NCI-H146 treated with DMSO at 0.1 percent for 48 hours (cell line): ENCODE data around the gene AQP6.
"Not testable (repeated sequence)": the region's sequence is repeated elsewhere in the genome, so short reads cannot be mapped to it uniquely, and the experiment has no call there.

Source experiments
- DNase-seq: peaks from one replicate; lab custom pipeline; 2025; ENCODE audit not compliant: unreplicated experiment; lab: John Stamatoyannopoulos, UW

Gene AQP6

DNA sequence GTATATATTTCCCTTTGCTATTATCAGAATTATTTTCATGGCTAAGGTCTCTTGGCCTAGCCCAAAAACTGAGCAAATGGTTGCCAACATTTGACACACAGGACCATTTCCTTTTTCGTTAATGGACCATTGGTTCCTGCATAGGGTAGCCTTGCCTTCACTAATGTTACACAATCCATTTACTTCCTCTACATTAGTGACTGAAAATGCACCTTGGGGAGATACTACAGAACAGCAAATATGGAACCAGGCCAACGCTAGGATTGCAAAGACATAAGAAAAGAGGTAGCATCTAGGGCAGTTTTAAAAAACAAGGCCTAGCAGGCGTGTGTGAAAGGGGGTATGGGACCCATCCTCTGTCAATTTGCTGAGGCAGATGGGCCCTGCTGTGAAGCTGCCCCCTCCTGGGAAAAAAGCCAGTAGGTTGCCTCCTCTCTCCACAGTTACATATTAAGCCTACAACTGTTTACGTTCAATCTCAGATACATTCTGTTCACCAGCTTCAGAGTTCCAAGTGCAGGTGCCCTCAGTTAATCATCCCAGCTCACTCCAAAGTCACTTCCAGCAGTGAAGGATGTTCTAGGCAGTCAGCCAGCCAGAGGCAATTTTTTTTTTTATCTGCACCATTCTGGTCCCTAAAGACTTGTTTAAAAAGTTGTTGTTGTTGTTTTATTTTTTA, 15.0 kb downstream of the AQP6 start:
- no peak for DNase-seq

GRCh38 chr12:49989400-49989799, 16.7 kb downstream of the AQP6 start:
- not testable (repeated sequence) for DNase-seq

DNA sequence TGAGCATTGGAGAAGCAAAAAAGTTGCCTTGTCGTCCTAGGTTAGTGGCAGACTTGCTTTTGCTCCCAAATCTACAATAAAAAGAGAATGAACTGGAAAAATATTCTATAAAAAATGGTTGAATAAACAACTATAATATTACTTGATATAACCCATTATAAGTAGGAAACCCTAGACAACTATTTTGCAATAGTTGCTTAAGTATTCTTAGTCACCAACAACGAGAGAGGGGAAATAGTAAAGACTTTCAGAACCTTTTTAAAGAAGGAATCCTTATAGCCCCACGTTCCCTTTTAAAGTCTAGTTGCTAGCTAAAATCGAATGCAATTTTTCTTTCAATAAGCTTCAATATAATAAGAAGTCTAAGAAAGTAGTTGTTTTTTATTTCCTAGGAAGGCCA, 17.5 kb downstream of the AQP6 start:
- DNase-seq, result no peak

GRCh38 chr12:49998453-49998852, 25.7 kb downstream of the AQP6 start:
- DNase-seq, result no peak

DNA sequence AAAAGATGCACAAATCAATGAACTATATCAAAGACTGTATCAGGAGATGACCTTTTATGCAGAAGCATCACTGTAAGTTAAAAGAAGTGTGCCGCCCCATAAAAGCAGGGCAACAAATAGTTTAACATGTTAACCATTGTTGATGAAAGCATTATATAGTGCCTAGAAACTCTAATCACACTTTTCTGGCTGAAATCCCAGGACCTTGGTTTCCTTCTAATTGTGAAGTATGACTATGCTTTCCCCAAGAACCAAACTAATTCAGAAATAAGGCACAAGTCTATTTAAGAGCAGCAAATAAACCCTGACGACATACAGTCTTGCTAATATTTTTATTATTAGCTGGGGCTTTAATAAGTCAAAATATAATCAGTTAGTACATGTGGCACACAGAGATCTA, 30.8 kb downstream of the AQP6 start:
- no peak for DNase-seq

DNA sequence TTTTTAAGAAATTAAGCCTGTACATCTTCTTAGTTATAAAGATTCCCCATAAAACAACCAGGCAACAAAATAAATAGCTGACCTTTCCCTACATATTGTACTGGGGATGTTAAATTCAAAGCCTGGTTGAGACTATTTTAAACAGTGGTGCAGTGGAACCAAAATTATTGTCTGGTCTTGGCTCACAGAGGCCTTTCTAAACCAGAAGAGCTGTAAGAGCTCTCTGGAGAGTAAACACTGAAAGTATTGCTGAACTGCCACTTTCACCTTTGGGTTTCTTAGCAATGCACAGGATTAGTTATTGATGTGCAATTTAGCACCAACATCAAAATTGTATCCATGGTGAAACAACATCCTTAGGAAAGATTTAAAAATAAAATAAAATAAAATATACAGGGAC, 31.9 kb downstream of the AQP6 start:
- DNase-seq, result no peak

- no peak for DNase-seq
Observed at GRCh38 chr12:50005175-50005574, 32.4 kb downstream of the AQP6 start.

GRCh38 chr12:50006280-50006679, 33.5 kb downstream of the AQP6 start:
- no peak for DNase-seq

- peak; percentile 64 for DNase-seq
Observed at GRCh38 chr12:50006754-50007442, 34.2 kb downstream of the AQP6 start.

DNA sequence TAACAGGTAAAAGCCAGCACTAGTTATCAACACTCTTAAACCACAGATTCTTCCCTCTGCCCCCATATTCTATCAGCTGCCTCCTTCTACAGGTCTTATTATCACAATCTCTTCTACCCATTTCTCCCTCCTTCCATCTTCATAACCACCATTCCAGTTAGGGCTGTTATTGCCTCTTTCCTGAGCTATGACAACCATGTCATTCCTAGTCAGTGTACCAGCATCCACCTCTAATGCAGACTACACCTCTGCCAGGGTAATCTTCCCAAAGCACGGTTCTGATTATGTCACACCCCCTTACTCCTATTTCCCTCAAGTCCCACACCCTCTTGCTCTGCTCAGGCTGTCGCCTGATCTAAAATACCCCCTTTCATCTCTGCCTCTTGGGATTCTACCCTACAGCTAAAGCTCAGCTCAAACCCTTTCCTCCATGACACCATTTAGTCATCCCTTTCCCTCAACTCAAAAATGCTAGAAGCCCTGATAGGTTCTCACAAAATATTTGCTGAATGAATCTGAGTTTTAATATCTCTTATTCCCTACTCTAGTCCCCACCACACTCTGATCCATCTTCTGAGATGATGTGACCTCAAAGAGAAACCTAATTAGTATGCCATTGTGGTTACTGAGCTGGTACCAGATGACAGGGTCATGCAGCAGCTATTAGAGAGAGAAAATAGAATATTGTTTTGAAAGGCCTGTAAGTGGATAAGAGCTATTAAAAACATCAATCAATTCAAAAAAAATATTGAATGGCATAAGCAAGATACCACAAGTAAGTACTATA, 40.8 kb downstream of the AQP6 start:
- DNase-seq, result no peak

DNA sequence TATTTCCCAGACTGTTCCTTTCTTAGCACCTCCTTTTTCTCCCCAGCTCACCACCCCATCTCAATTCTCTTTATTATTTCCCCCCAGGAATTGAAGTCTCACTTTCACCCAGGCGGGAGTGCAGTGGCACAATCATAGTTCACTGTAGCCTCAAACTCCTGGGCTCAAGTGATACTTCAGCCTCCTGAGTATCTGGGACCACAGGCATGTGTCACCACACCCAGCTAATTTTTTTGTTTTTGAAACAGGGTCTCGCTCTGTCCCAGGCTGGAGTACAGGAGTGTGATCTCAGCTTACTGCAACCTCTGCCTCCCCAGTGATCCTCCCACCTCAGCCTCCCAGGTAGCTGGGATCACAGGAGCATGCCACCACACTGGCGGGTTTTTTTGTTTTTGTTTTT, 41.6 kb downstream of the AQP6 start:
- DNase-seq, result no peak

GRCh38 chr12:50016501-50017475, 44.0 kb downstream of the AQP6 start:
- DNase-seq, result no peak

- no peak for DNase-seq
Observed at GRCh38 chr12:50017641-50018040, 44.9 kb downstream of the AQP6 start.

DNA sequence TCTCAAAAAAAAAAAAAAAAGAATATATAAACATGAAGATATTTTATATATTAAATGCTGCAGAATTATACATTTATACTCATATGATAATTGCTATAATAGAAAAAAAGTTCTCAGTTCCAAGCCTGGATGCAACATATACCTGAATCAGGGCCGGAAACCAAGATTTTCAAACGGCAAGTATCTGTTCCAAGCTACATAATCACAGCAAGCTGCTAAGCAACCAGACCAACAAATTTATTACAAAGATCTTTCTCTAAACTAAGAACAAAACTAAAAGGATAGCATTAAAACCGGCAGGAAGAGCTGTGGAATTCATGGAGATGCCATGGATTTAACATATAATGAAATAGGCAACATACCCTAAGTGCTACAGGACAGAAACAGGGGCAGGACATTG, 45.4 kb downstream of the AQP6 start:
- no peak for DNase-seq

DNA sequence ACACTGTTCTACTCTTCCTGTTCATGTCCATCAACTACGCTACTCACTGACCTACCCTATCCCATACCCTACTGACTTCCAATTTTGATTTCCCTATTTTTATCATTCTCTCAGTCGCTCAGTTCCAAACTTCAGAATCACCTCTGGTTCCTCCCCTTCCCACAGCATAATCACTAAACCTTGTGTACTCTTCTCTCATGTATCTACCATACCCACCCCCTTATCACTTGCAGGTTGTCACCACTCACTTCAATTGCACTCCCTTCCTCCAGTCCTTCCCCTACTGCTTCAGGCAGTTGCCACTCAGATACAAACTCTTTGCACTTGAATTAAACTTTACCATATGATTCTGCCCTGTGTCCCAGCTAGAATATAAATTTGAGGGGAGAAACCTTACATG, 46.2 kb downstream of the AQP6 start:
- DNase-seq, result no peak

DNA sequence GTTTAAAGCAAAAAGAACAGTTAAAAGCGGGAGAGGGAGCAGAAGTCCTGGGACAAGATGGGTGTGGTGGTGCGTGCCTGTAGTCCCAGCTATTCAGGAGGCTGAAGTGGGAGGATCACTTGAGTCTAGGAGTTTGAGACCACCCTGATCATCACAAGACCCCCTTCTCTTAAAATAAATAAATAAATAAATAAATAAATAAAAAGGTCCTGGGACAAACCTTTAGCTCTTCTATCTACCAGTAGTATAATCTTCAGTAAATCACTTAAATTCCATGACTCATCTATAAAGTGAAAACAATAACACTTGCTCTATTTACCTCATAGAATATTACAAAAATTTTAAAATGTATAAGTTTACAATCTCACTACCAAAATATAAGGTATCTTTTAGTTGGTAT, 46.8 kb downstream of the AQP6 start:
- DNase-seq, result no peak

- DNase-seq, result no peak
Observed at GRCh38 chr12:50021031-50021430, 48.3 kb downstream of the AQP6 start.

GRCh38 chr12:50022903-50023302, 50.2 kb downstream of the AQP6 start:
- DNase-seq, result no peak

DNA sequence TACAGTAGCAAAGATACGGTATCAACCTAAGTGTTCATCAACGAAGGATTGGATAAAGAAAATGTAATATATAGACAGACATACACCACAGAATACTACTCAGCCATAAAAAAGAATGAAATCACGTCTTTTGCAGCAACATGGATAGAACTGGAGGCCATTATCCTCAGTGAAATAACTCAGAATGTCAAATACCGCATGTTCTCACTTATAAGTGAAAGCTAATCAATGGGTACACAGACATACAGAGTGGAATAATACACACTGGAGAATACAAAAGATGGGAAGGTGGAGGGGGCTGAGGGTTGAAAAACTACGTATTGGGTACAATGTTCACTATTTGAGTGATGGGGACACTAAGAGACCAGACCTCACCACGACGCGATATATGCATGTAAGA, 51.5 kb downstream of the AQP6 start:
- DNase-seq, result no peak

DNA sequence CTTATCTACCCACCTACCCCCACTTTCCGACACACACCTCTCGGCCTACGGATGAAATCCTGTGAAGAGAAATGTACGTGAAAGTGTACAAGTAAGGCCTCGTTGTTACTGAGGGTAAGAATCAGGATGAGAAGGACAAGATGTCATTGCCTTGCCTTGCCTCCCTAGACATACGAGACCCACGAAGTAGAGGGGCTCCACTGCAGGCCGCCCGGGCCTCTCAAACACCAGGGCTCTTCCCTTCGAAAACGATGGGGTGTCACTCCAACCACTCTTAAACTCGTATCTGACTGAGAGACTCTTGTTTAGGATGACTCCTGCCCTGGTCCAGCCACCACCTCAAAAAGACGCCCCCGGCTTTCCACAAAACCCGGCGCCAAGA, 52.0 kb downstream of the AQP6 start:
- no peak for DNase-seq
